SK-N-SH treated with all-trans-retinoic acid at 6 μM for 48 hours (cell line): ENCODE measurements around the gene DDI2.

Experiments used
- BACH2 ChIP-seq: fragments of 250-450 bp; sonication (Bioruptor Pico); IDR thresholded peaks from 2 replicates; pipeline ENCODE4 v1.9.0; 2021; ENCODE audit warnings: mild to moderate bottlenecking, borderline replicate concordance
- ZFP30 ChIP-seq: fragments of 450-650 bp; formaldehyde crosslinking; IDR thresholded peaks from 2 replicates; pipeline ENCODE4 v1.5.0; 2022; ENCODE audit warnings: mild to moderate bottlenecking, moderate library complexity
- ZNF8 ChIP-seq: fragments of 450-650 bp; formaldehyde crosslinking; IDR thresholded peaks from 2 replicates; pipeline ENCODE4 v1.5.0; 2020; ENCODE audit warnings: mild to moderate bottlenecking, moderate library complexity
- TF ChIP-seq, protein P1 (sequence below): fragments of 250-450 bp; sonication (Bioruptor Pico); IDR thresholded peaks from 2 replicates; pipeline ENCODE4 v1.5.1; 2021; ENCODE audit warnings: mild to moderate bottlenecking, moderate library complexity
- TF ChIP-seq, protein P2 (sequence below): fragments of 250-450 bp; sonication (Bioruptor Pico); IDR thresholded peaks from 2 replicates; pipeline ENCODE4 v1.8.0; 2020; ENCODE audit warnings: mild to moderate bottlenecking, moderate library complexity, borderline replicate concordance

DNA sequence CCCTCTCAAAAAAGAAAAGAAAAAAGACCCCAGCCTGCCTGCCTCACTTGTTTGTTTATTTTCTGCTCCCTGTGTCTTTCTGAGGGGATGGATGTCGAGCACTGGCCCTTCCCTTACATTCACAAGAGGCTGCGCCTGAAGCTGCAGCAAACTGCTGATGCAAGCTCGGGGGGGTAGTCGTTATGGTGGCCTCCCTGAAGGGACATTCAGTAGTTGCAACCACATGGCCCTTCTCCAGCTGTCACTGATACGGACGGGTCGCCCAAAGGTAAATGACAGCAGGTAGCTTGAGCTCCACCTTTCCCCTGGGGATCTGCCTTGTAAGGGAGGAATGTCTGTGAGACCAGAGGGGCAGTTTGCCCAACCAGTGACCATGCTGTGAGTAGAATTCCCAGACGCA, 84.5 kb downstream of the DDI2 start:
- TF ChIP-seq BACH2 = no peak
- TF ChIP-seq ZFP30 = no peak
- TF ChIP-seq ZNF8 = no peak
- TF ChIP-seq, protein P1, sequence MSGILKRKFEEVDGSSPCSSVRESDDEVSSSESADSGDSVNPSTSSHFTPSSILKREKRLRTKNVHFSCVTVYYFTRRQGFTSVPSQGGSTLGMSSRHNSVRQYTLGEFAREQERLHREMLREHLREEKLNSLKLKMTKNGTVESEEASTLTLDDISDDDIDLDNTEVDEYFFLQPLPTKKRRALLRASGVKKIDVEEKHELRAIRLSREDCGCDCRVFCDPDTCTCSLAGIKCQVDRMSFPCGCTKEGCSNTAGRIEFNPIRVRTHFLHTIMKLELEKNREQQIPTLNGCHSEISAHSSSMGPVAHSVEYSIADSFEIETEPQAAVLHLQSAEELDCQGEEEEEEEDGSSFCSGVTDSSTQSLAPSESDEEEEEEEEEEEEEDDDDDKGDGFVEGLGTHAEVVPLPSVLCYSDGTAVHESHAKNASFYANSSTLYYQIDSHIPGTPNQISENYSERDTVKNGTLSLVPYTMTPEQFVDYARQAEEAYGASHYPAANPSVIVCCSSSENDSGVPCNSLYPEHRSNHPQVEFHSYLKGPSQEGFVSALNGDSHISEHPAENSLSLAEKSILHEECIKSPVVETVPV (CRISPR knock-in tag) = no peak
- TF ChIP-seq, protein P2, sequence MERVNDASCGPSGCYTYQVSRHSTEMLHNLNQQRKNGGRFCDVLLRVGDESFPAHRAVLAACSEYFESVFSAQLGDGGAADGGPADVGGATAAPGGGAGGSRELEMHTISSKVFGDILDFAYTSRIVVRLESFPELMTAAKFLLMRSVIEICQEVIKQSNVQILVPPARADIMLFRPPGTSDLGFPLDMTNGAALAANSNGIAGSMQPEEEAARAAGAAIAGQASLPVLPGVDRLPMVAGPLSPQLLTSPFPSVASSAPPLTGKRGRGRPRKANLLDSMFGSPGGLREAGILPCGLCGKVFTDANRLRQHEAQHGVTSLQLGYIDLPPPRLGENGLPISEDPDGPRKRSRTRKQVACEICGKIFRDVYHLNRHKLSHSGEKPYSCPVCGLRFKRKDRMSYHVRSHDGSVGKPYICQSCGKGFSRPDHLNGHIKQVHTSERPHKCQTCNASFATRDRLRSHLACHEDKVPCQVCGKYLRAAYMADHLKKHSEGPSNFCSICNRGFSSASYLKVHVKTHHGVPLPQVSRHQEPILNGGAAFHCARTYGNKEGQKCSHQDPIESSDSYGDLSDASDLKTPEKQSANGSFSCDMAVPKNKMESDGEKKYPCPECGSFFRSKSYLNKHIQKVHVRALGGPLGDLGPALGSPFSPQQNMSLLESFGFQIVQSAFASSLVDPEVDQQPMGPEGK (CRISPR knock-in tag) = no peak
